Fibroblast of peridontal ligament (primary cell): ENCODE results near the gene ISM2.

Experiments used
- DNase-seq: peaks from one replicate; pipeline ENCODE4 v3.0.0-alpha.2; 2010; ENCODE audit errors: extremely low read depth

Gene ISM2

GRCh38 chr14:77508249-77508648, 9.6 kb upstream of the ISM2 start:
- DNase-seq, result peak; percentile 36

- no peak for DNase-seq
Measured at GRCh38 chr14:77507762-77508161, 9.1 kb upstream of the ISM2 start.

GRCh38 chr14:77505031-77505430, 6.4 kb upstream of the ISM2 start:
- DNase-seq, result no peak

- no peak for DNase-seq
Measured at GRCh38 chr14:77503138-77503537, 4.5 kb upstream of the ISM2 start.

- no peak for DNase-seq
Measured at GRCh38 chr14:77502109-77502782, 3.6 kb upstream of the ISM2 start.

GRCh38 chr14:77498984-77499527, 440 bp upstream of the ISM2 start:
- no peak for DNase-seq

- DNase-seq, result no peak
Measured at GRCh38 chr14:77495334-77495733, 3.3 kb downstream of the ISM2 start.

GRCh38 chr14:77491056-77491455, 7.6 kb downstream of the ISM2 start:
- no peak for DNase-seq

GRCh38 chr14:77490347-77490986, 8.1 kb downstream of the ISM2 start:
- no peak for DNase-seq

- DNase-seq, result no peak
Measured at GRCh38 chr14:77489041-77489440, 9.6 kb downstream of the ISM2 start.

GRCh38 chr14:77488558-77488957, 10.1 kb downstream of the ISM2 start:
- no peak for DNase-seq

- peak; percentile 30 for DNase-seq
Measured at GRCh38 chr14:77485901-77486678, 12.5 kb downstream of the ISM2 start.

- no peak for DNase-seq
Measured at GRCh38 chr14:77485256-77485655, 13.4 kb downstream of the ISM2 start.

- no peak for DNase-seq
Measured at GRCh38 chr14:77482422-77482821, 16.2 kb downstream of the ISM2 start.

GRCh38 chr14:77478796-77479195, 19.8 kb downstream of the ISM2 start:
- DNase-seq, result no peak

GRCh38 chr14:77478029-77478428, 20.6 kb downstream of the ISM2 start:
- DNase-seq, result no peak

- DNase-seq, result no peak
Measured at GRCh38 chr14:77475432-77476115, 23.0 kb downstream of the ISM2 start.

- no peak for DNase-seq
Measured at GRCh38 chr14:77474479-77475177, 24.0 kb downstream of the ISM2 start.

GRCh38 chr14:77473921-77474320, 24.7 kb downstream of the ISM2 start:
- DNase-seq, result no peak

GRCh38 chr14:77470224-77470870, 28.3 kb downstream of the ISM2 start:
- no peak for DNase-seq

GRCh38 chr14:77469539-77469938, 29.1 kb downstream of the ISM2 start:
- no peak for DNase-seq
